Prostate gland (tissue), 2 donors: ENCODE data around the gene AFF1. TPM values are rescaled to one million over a fixed set of nuclear protein-coding genes. Genes with fewer than 3 reads are reported as not detected.
A peak's percentile ranks its signal among the peaks of the same experiment; 100 is the strongest.

Source experiments
- DNase-seq: peaks from one replicate; pipeline ENCODE4 v3.0.0-alpha.2; 2019; ENCODE audit warnings: low spot score
- H3K27ac ChIP-seq, 2 donors: fragments of 200-600 bp; sonication (generic); 2 replicates each; pipeline ENCODE4 v1.5.1; 2017 to 2019
- H3K27me3 ChIP-seq: fragments of 200-600 bp; sonication (generic); replicated peaks from 2 replicates; pipeline ENCODE4 v1.5.1; 2019; ENCODE audit not compliant: insufficient read depth
- H3K36me3 ChIP-seq, 2 donors: fragments of 200-600 bp; sonication (generic); 1 replicate in 1 of 2; 2 replicates in 1 of 2; pipeline versions ENCODE4 v1.5.1 to v1.8.1; 2017 to 2019
- H3K4me1 ChIP-seq: fragments of 200-600 bp; sonication (generic); replicated peaks from 2 replicates; pipeline ENCODE4 v1.5.1; 2019
- H3K4me3 ChIP-seq, 2 donors: fragments of 200-600 bp; sonication (generic); 2 replicates each; pipeline ENCODE4 v1.5.1; 2017 to 2019
- H3K9me3 ChIP-seq: fragments of 200-600 bp; sonication (generic); 2 replicates; pipeline ENCODE4 v1.5.1; 2017
- CTCF ChIP-seq, 4 experiments: fragments of 200-600 bp in 2 of 4; fragments of 450-650 bp in 2 of 4; sonication (generic) in 2 of 4; IDR thresholded peaks; 1 replicate in 3 of 4; 2 replicates in 1 of 4; pipeline ENCODE4 v1.5.1; 2016 to 2019; ENCODE audit warnings: antibody characterized with exemption in 4 of 4, mild to moderate bottlenecking in 2 of 4, moderate library complexity in 2 of 4
- POLR2A ChIP-seq: fragments of 450-650 bp; IDR thresholded peaks from one replicate; pipeline ENCODE4 v1.6.1; 2016; ENCODE audit warnings: antibody characterized with exemption, mild to moderate bottlenecking
- POLR2AphosphoS5 ChIP-seq: sonication (generic); formaldehyde crosslinking; IDR thresholded peaks from one replicate; pipeline ENCODE4 v1.6.1; 2017; ENCODE audit warnings: antibody characterized with exemption
- WGBS: methylation state at CpG from one replicate; pipeline ENCODE4 v1.1.5; 2018; 5-methylcytosine and 5-hydroxymethylcytosine counted together
- intact Hi-C: fragments of 100-400 bp; cut with DNase I; formaldehyde crosslinking; loops from one replicate; pipeline ENCODE4 v1.14.2; 2022
- total RNA-seq, 2 donors: library from RNA; depleted of rRNA; stranded (reverse); fragments of >200 nt; gene quantifications; one replicate each; pipeline ENCODE4 v1.1.0, GENCODE V29; 2016

The AFF1 gene
- total RNA-seq, 2 donors from 2014 or later = 69.7 to 92.5 TPM

GRCh38 chr4:87121341-87122065 lies 186.7 kb downstream of the AFF1 start:
- H3K27me3 ChIP-seq = no peaks in the 10 kb centered on the region
- peak overlapping the region; percentile 77 to 79 for H3K27ac ChIP-seq
- no peaks in the 10 kb centered on the region for H3K36me3 ChIP-seq
- 37% methylated on average over 4 of the region's 4 CpGs for WGBS
- peak; percentile 61 for TF ChIP-seq POLR2AphosphoS5
- TF ChIP-seq POLR2A = no peak
- peaks cover 19% of the 10 kb centered on the region for H3K4me1 ChIP-seq
- intact Hi-C loops = no loop called here
- H3K9me3 ChIP-seq = no peaks in the 10 kb centered on the region
- peak; percentile 80 for DNase-seq
- H3K4me3 ChIP-seq = no peak overlapping the region

- H3K4me1 ChIP-seq = peaks cover 14% of the 10 kb centered on the region
- intact Hi-C loops = no loop called here
- peak overlapping the region; percentile 77 to 79 for H3K27ac ChIP-seq
- peak; percentile 81 for DNase-seq
- H3K4me3 ChIP-seq = no peak overlapping the region
- 31% methylated on average over 4 of the region's 4 CpGs for WGBS
- H3K9me3 ChIP-seq = no peaks in the 10 kb centered on the region
- H3K27me3 ChIP-seq = no peaks in the 10 kb centered on the region
- H3K36me3 ChIP-seq = no peaks in the 10 kb centered on the region
- TF ChIP-seq POLR2A (no peak), POLR2AphosphoS5 (peak; percentile 52)
These were observed 187.4 kb downstream of the AFF1 start for GRCh38 chr4:87122252-87122651.

GRCh38 chr4:87126056-87126455 lies 191.2 kb downstream of the AFF1 start:
- WGBS = 96% methylated on average over 9 of the region's 9 CpGs

GRCh38 chr4:87128006-87128705 lies 193.3 kb downstream of the AFF1 start:
- DNase-seq = no peak
- Histone ChIP-seq H3K27me3 (no peaks in the 10 kb centered on the region), H3K4me3 (no peak overlapping the region), H3K27ac (no peak overlapping the region), H3K36me3 (no peaks in the 10 kb centered on the region), H3K4me1 (no peaks in the 10 kb centered on the region), H3K9me3 (no peaks in the 10 kb centered on the region)
- intact Hi-C loops = no loop called here
- no peak for TF ChIP-seq POLR2AphosphoS5
- no peak for TF ChIP-seq POLR2A
- no peak for TF ChIP-seq CTCF (IDR thresholded peaks at IDR 0.05)
- WGBS = 78% methylated on average over 2 of the region's 2 CpGs

More at GRCh38 chr4:87126056-87126455, 191.2 kb downstream of the AFF1 start:
- peaks cover 7% of the 10 kb centered on the region for H3K4me1 ChIP-seq
- H3K36me3 ChIP-seq = no peaks in the 10 kb centered on the region
- no peaks in the 10 kb centered on the region for H3K9me3 ChIP-seq
- H3K27ac ChIP-seq = no peak overlapping the region
- H3K4me3 ChIP-seq = no peak overlapping the region
- H3K27me3 ChIP-seq = no peaks in the 10 kb centered on the region
- no peak for TF ChIP-seq CTCF (IDR thresholded peaks at IDR 0.05)
- TF ChIP-seq POLR2A = no peak
- TF ChIP-seq POLR2AphosphoS5 = no peak
- DNase-seq = no peak
- intact Hi-C loops = no loop called here

GRCh38 chr4:87129681-87130080 lies 194.9 kb downstream of the AFF1 start:
- WGBS = 99% methylated on average over 6 of the region's 6 CpGs
- Histone ChIP-seq H3K9me3 (no peaks in the 10 kb centered on the region), H3K36me3 (peaks cover 0 to 4% of the 10 kb centered on the region in 2 donors), H3K4me3 (no peak overlapping the region), H3K4me1 (no peaks in the 10 kb centered on the region), H3K27ac (no peak overlapping the region), H3K27me3 (no peaks in the 10 kb centered on the region)
- DNase-seq = no peak
- TF ChIP-seq POLR2AphosphoS5 = no peak
- no peak for TF ChIP-seq CTCF (IDR thresholded peaks at IDR 0.05)
- no peak for TF ChIP-seq POLR2A
- intact Hi-C loops = no loop called here
